Lung (tissue), 12 donors: ENCODE results near the gene EPHA6. TPM values are rescaled to one million over a fixed set of nuclear protein-coding genes. Genes with fewer than 3 reads are reported as not detected.
A peak's percentile ranks its signal among the peaks of the same experiment; 100 is the strongest.

Experiments
- ATAC-seq: fragments of 200-7000 bp; cut with Tn5 transposase; one replicate; pipeline ENCODE4 v1.9.1; 2020; ENCODE audit warnings: moderate number of reproducible peaks; ENCODE audit not compliant: insufficient read depth, low FRiP score
- DNase-seq, 3 donors: peaks; one replicate each; pipeline ENCODE4 v3.0.0-alpha.2; 2013 to 2017
- H3K27ac ChIP-seq, 2 donors: one replicate each; pipeline ENCODE4 v1.5.1; 2013; ENCODE audit warnings: mild to moderate bottlenecking in 2 of 2, moderate library complexity in 2 of 2, control low read depth in 1 of 2, inconsistent platforms in 1 of 2, low read depth in 1 of 2, low read length in 1 of 2
- H3K27me3 ChIP-seq, 3 donors: one replicate each; pipeline ENCODE4 v1.5.1; 2013; ENCODE audit warnings: low read length in 2 of 3; ENCODE audit not compliant: control insufficient read depth in 3 of 3, insufficient read depth in 3 of 3
- H3K36me3 ChIP-seq, 4 donors: one replicate each; pipeline ENCODE4 v1.5.1; 2013; ENCODE audit warnings: low read length in 4 of 4, mild to moderate bottlenecking in 1 of 4, moderate library complexity in 1 of 4; ENCODE audit not compliant: control insufficient read depth in 4 of 4, insufficient read depth in 4 of 4
- H3K4me1 ChIP-seq, 5 donors: one replicate each; pipeline ENCODE4 v1.5.1; 2013; ENCODE audit warnings: low read length in 5 of 5, mild to moderate bottlenecking in 2 of 5, moderate library complexity in 1 of 5; ENCODE audit not compliant: control insufficient read depth in 5 of 5, insufficient read depth in 5 of 5
- H3K4me3 ChIP-seq: one replicate; pipeline ENCODE4 v1.5.1; 2013; ENCODE audit warnings: mild to moderate bottlenecking, control low read depth, moderate library complexity
- H3K9ac ChIP-seq, 2 donors: one replicate each; pipeline ENCODE4 v1.5.1; 2013; ENCODE audit warnings: low read length in 2 of 2, control low read depth in 1 of 2; ENCODE audit not compliant: insufficient read depth in 1 of 2
- H3K9me3 ChIP-seq, 4 donors: one replicate each; pipeline ENCODE4 v1.5.1; 2013; ENCODE audit warnings: low read length in 3 of 4, mild to moderate bottlenecking in 1 of 4, moderate library complexity in 1 of 4; ENCODE audit not compliant: control insufficient read depth in 4 of 4, insufficient read depth in 3 of 4
- CTCF ChIP-seq: IDR thresholded peaks from 2 replicates; pipeline ENCODE4 v1.5.1; 2012; ENCODE audit warnings: mild to moderate bottlenecking; ENCODE audit errors: control extremely low read depth, extremely low read depth
- WGBS, 2 donors: extraction: QIAGEN DNeasy Blood & Tissue Kit; methylation state at CpG; one replicate each; pipeline ENCODE4 v1.1.7; 2013; 5-methylcytosine and 5-hydroxymethylcytosine counted together
- polyA plus RNA-seq, 2 donors: library from polyadenylated mRNA; stranded (reverse); fragments of 200-250 nt; gene quantifications; one replicate each; pipeline ENCODE4 v1.2.1, GENCODE V29; 2013
- total RNA-seq, 2 donors: library from RNA; depleted of rRNA in 1 of 2; stranded (reverse); fragments of >200 nt in 1 of 2; gene quantifications; one replicate each; pipeline ENCODE4 v1.2.1, GENCODE V29; 2014 to 2021
- donor health status: control.
- donor health status: control.
- donor health status: Bipolar disorder and iron deficiency.
- donor health status: healthy.
- donor health status: DM: yes; HTN: yes; CAD: no.

EPHA6 gene
- total and polyA plus RNA-seq, 4 donors, result 0.31 to 1.3 TPM; not detected in 2

DNA sequence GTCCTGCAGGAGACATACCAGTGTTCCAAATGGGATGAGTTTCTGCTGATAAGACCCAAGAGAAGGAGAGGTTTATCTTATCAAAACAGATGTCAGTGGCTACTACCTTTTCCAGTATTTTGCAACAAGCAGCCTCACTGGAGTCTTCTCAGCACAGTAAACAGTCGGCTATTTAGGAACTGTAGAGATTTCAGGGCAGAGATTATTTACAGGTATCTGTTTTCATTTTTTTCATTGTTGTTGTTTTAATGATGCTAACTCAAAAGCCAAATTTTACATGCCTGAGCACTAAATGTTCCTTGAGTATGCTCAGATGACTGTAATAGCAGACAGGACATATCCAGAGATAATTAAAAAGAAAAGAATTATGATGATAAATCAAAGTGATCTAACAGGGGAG lies 252.1 kb downstream of the EPHA6 start:
- Histone ChIP-seq H3K4me3 (no peak overlapping the region), H3K36me3 (no peaks in the 10 kb centered on the region), H3K27ac (no peak overlapping the region), H3K4me1 (no peaks in the 10 kb centered on the region), H3K9me3 (peaks cover 0 to 3% (median 0%) of the 10 kb centered on the region in 4 donors), H3K9ac (no peak overlapping the region), H3K27me3 (no peaks in the 10 kb centered on the region)
- TF ChIP-seq CTCF, result no peak
- 26 to 51% methylated on average over 1 of the region's 1 CpG for WGBS, 2 donors
- DNase-seq (no peak), ATAC-seq (no peak)

GRCh38 chr3:97070302-97070701 lies 255.9 kb downstream of the EPHA6 start:
- Histone ChIP-seq H3K27ac (no peak overlapping the region), H3K4me1 (no peaks in the 10 kb centered on the region), H3K9ac (no peak overlapping the region), H3K36me3 (no peaks in the 10 kb centered on the region), H3K9me3 (peaks cover 0 to 3% (median 0%) of the 10 kb centered on the region in 4 donors), H3K4me3 (no peak overlapping the region), H3K27me3 (no peaks in the 10 kb centered on the region)
- ATAC-seq (no peak), DNase-seq (peak in 1 of 3 donors; percentile 2)
- TF ChIP-seq CTCF, result no peak

DNA sequence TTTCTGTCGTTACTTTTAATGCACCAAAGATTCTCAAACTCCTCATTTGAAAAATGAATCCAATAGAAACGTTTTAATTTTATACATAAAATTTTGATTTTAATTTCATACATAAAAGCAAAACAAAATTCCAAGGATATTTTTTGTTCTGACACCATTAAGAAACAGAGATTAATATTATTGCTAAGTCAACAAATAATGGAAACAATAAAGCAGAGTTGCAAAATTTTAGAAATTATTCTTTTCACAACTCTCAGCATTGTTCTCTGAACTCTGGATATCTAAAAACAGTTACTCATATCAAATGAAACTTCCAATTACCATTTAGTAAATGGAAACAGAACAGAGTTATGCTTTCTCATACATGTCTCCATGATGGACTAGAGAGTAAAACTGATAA lies 260.2 kb downstream of the EPHA6 start:
- no peak for DNase-seq

More for the DNA sequence above, 260.2 kb downstream of the EPHA6 start:
- Histone ChIP-seq H3K4me1 (no peaks in the 10 kb centered on the region), H3K27me3 (no peaks in the 10 kb centered on the region), H3K9me3 (peaks cover 0 to 6% (median 0%) of the 10 kb centered on the region in 4 donors), H3K4me3 (no peak overlapping the region), H3K36me3 (no peaks in the 10 kb centered on the region), H3K9ac (no peak overlapping the region), H3K27ac (no peak overlapping the region)
- 65 to 75% methylated on average over 2 of the region's 2 CpGs for WGBS, 2 donors
- ATAC-seq, result no peak
- TF ChIP-seq CTCF, result no peak
